Raji (cell line): Measurements from ENCODE around the gene LRRC8B.

ENCODE experiments used
- POLR2A ChIP-seq: IDR thresholded peaks from 2 replicates; pipeline ENCODE4 v1.6.1; 2011; ENCODE audit warnings: low read depth, low read length, control low read depth; ENCODE audit not compliant: insufficient read depth

LRRC8B gene

DNA sequence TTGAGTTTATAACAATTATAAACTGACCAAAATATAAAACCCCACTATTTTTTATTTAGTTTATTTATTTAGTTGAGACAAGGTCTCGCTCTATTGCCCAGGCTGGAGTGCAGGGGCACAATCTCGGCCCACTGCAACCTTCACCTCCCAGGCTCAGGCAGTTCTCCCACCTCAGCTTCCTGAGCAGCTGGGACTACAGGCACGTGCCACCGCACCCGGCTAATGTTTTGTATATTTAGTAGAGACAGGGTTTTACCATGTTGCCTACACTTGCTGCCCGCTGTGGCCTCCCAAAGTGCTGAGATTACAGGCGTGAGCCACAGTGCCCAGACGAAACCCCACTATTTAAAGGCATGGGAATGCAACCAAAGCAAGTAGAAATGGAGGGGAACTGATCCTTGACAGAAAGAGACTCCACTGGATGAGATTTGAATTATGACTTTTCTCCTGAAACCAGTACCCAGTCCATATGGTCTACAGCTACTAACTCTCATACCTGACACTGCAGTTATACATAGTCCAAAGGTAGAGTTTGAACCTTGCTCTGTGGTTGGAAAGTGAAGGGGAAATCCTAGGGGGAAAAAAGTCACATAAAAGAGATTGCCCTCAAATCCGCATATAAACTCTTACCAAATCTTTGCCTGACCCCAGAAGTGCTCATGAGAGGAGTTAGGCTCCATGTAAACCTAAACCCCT lies 119.6 kb downstream of the LRRC8B start:
- no peak for TF ChIP-seq POLR2A

DNA sequence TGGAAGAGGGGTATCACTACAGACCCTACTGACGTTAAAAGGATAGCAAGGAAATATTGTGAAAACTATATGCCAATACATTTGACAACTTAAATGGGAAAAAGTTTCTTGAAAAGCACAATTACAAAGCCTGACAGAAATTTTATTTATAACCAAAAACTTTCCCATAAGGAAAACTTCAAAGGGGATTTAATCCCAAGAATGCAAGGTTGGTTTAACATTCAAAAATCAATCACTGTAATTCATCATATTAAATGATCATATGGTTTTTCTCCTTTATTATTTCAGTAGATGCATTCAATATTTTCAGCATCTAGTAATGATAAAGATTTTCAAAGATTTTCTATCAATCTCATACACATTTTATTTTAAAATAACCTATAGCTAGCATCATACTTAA lies 121.6 kb downstream of the LRRC8B start:
- TF ChIP-seq POLR2A: no peak
